Uterus (tissue), 2 donors: Measurements from ENCODE around the gene TSKS.
A peak's percentile ranks its signal among the peaks of the same experiment; 100 is the strongest.

Experiments used
- CTCF ChIP-seq, 4 experiments: fragments of 200-600 bp in 2 of 4; fragments of 450-650 bp in 2 of 4; sonication (generic) in 2 of 4; IDR thresholded peaks; one replicate each; pipeline ENCODE4 v1.5.1; 2016 to 2019; ENCODE audit warnings: antibody characterized with exemption in 4 of 4, mild to moderate bottlenecking in 2 of 4, moderate library complexity in 1 of 4
- POLR2A ChIP-seq, 2 donors: fragments of 450-650 bp; IDR thresholded peaks; one replicate each; pipeline ENCODE4 v1.6.1; 2016; ENCODE audit warnings: antibody characterized with exemption in 2 of 2, mild to moderate bottlenecking in 1 of 2, moderate library complexity in 1 of 2

- TF ChIP-seq POLR2A (IDR thresholded peaks at IDR 0.05) (no peak), CTCF (IDR thresholded peaks at IDR 0.05) (peak in 2 of 4 experiments; percentile 5 to 17)
Observed at GRCh38 chr19:49809160-49809940, 46.2 kb upstream of the TSKS start.
